Bronchial epithelial cell (primary cell): ENCODE data around the gene IL3. TPM values are rescaled to one million over a fixed set of nuclear protein-coding genes. Genes with fewer than 3 reads are reported as not detected.

Experiments
- DNase-seq: peaks from one replicate; pipeline ENCODE4 v3.0.0-alpha.2; 2010; ENCODE audit warnings: low read depth
- FAIRE-seq: peaks from 2 replicates; lab custom pipeline; 2011; peaks lifted over from hg19 to GRCh38; lab: Jason Lieb, UNC
- H3K27me3 ChIP-seq: 2 replicates; pipeline ENCODE4 v1.5.1; 2011; ENCODE audit warnings: low read length; ENCODE audit not compliant: control insufficient read depth, insufficient read depth
- H3K36me3 ChIP-seq: 2 replicates; pipeline ENCODE4 v1.5.1; 2011; ENCODE audit warnings: low read length; ENCODE audit not compliant: control insufficient read depth, insufficient read depth
- H3K4me3 ChIP-seq: 2 replicates; pipeline ENCODE4 v1.5.1; 2011; ENCODE audit warnings: mild to moderate bottlenecking, low read depth, low read length, control low read depth
- CTCF ChIP-seq: IDR thresholded peaks from 2 replicates; pipeline ENCODE4 v1.5.1; 2011; ENCODE audit warnings: mild to moderate bottlenecking, moderate library complexity, low read length, control low read depth, inconsistent platforms; ENCODE audit not compliant: insufficient read depth, severe bottlenecking
- total RNA-seq: library from RNA; depleted of rRNA; stranded (reverse); fragments of >200 nt; gene quantifications from 2 replicates; pipeline ENCODE4 v1.2.1, GENCODE V29; 2014

The IL3 gene
- total RNA-seq, 1 donor from 2014 or later = not detected

- DNase-seq (no peak), FAIRE-seq (no peak)
- H3K4me3 ChIP-seq = no peak overlapping the region
- no peaks in the 10 kb centered on the region for H3K36me3 ChIP-seq
- no peak for TF ChIP-seq CTCF
- H3K27me3 ChIP-seq = no peaks in the 10 kb centered on the region
These were observed 13.6 kb upstream of the IL3 start for GRCh38 chr5:132046880-132047299.

GRCh38 chr5:132049093-132049492, 11.4 kb upstream of the IL3 start:
- no peak overlapping the region for H3K4me3 ChIP-seq
- no peak for TF ChIP-seq CTCF
- DNase-seq (no peak), FAIRE-seq (no peak)
- H3K27me3 ChIP-seq = no peaks in the 10 kb centered on the region
- no peaks in the 10 kb centered on the region for H3K36me3 ChIP-seq

- no peak for TF ChIP-seq CTCF
- Histone ChIP-seq H3K27me3 (no peaks in the 10 kb centered on the region), H3K36me3 (no peaks in the 10 kb centered on the region), H3K4me3 (no peak overlapping the region)
- DNase-seq = no peak
- FAIRE-seq = no peak
These were observed 10.9 kb upstream of the IL3 start for GRCh38 chr5:132049559-132049958.

- Histone ChIP-seq H3K4me3 (no peak overlapping the region), H3K27me3 (no peaks in the 10 kb centered on the region), H3K36me3 (no peaks in the 10 kb centered on the region)
- TF ChIP-seq CTCF = no peak
- FAIRE-seq (no peak), DNase-seq (no peak)
These were observed 10.3 kb upstream of the IL3 start for GRCh38 chr5:132050136-132050535.

- Histone ChIP-seq H3K27me3 (no peaks in the 10 kb centered on the region), H3K4me3 (no peak overlapping the region), H3K36me3 (no peaks in the 10 kb centered on the region)
- DNase-seq (no peak), FAIRE-seq (no peak)
- no peak for TF ChIP-seq CTCF
These were observed 9.5 kb upstream of the IL3 start for GRCh38 chr5:132050661-132051552.
